Measurements from ENCODE around the gene CYTIP.

The CYTIP gene

DNA sequence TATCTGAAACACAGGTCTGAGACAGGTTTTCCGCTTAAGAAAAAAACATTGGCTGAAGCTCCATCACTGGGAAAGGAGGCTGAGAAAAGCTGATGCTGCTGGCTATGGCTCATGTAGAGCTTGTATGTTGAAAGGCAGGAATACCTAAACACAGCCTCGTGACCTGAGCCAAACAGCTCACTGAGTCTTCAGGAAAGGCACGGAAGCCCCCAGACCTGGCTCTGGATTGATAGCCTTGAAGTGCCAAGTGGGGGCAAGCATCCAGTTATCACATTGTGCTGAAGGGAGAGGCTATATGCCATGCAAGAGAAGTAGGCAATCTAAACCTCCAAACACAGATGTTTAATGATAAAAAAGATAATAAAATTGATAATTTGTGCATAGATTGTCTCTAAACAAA is 21.9 kb downstream of the CYTIP start:
- TF ChIP-seq FOXM1 (IDR thresholded peaks at IDR 0.05; ENCODE audit: borderline replicate concordance, low read depth): no peak
- no peak for TF ChIP-seq CREB1 (IDR thresholded peaks at IDR 0.05; ENCODE audit: low read depth)

DNA sequence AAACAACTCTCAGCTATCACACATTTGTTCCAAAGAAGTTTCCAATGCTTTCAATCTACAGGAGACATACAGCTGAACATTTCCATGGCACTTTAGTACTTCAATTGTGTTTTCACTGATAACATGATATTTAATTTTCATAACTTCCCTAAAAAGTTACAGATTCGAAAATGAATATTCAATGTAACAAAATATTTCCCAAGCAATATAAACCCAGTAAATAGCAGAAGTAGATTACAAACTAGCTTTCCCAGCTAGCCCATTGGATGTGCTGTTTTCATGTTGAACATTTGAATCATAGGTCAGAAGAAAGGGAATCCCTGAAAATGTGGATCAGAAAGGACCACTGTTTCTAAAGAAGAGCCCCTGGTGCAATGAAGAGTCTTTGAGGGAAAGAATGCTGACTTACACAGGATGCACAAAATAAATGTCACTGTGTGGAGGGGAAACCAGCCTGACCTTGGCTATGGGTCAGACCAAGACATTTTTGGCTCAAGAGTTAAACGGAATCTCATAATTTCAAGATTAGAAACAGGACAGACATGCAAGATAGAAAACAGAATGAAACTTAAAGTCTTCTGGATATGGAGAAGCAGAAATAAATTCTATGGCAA is 22.5 kb downstream of the CYTIP start:
- TF ChIP-seq TCF12 (IDR thresholded peaks at IDR 0.05; ENCODE audit: low read depth): no peak
- no peak for TF ChIP-seq EP300 (IDR thresholded peaks at IDR 0.05; ENCODE audit: borderline replicate concordance)
- TF ChIP-seq MAX (IDR thresholded peaks at IDR 0.05): no peak
- TF ChIP-seq, protein P1, sequence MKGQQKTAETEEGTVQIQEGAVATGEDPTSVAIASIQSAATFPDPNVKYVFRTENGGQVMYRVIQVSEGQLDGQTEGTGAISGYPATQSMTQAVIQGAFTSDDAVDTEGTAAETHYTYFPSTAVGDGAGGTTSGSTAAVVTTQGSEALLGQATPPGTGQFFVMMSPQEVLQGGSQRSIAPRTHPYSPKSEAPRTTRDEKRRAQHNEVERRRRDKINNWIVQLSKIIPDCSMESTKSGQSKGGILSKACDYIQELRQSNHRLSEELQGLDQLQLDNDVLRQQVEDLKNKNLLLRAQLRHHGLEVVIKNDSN (IDR thresholded peaks at IDR 0.05): no peak
- TF ChIP-seq TEAD4 (IDR thresholded peaks at IDR 0.05): no peak
- TF ChIP-seq RAD21 (IDR thresholded peaks at IDR 0.05; ENCODE audit: low read depth): no peak
- TF ChIP-seq, protein P2, sequence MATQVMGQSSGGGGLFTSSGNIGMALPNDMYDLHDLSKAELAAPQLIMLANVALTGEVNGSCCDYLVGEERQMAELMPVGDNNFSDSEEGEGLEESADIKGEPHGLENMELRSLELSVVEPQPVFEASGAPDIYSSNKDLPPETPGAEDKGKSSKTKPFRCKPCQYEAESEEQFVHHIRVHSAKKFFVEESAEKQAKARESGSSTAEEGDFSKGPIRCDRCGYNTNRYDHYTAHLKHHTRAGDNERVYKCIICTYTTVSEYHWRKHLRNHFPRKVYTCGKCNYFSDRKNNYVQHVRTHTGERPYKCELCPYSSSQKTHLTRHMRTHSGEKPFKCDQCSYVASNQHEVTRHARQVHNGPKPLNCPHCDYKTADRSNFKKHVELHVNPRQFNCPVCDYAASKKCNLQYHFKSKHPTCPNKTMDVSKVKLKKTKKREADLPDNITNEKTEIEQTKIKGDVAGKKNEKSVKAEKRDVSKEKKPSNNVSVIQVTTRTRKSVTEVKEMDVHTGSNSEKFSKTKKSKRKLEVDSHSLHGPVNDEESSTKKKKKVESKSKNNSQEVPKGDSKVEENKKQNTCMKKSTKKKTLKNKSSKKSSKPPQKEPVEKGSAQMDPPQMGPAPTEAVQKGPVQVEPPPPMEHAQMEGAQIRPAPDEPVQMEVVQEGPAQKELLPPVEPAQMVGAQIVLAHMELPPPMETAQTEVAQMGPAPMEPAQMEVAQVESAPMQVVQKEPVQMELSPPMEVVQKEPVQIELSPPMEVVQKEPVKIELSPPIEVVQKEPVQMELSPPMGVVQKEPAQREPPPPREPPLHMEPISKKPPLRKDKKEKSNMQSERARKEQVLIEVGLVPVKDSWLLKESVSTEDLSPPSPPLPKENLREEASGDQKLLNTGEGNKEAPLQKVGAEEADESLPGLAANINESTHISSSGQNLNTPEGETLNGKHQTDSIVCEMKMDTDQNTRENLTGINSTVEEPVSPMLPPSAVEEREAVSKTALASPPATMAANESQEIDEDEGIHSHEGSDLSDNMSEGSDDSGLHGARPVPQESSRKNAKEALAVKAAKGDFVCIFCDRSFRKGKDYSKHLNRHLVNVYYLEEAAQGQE (IDR thresholded peaks at IDR 0.05; ENCODE audit: low read depth): no peak
- no peak for TF ChIP-seq FOXM1 (IDR thresholded peaks at IDR 0.05; ENCODE audit: borderline replicate concordance, low read depth)
- TF ChIP-seq YY1 (IDR thresholded peaks at IDR 0.05; ENCODE audit: low read depth): no peak
- no peak for TF ChIP-seq NFIC (IDR thresholded peaks at IDR 0.05)
- TF ChIP-seq TAF1 (IDR thresholded peaks at IDR 0.05; ENCODE audit: low read depth): no peak
- TF ChIP-seq CEBPB (IDR thresholded peaks at IDR 0.05): no peak
- no peak for TF ChIP-seq ZBTB7A (IDR thresholded peaks at IDR 0.05; ENCODE audit: low read depth)
- TF ChIP-seq CREB1 (IDR thresholded peaks at IDR 0.05; ENCODE audit: low read depth): no peak
- no peak for TF ChIP-seq EGR1 (IDR thresholded peaks at IDR 0.05)

- no peak for TF ChIP-seq TAF1 (IDR thresholded peaks at IDR 0.05; ENCODE audit: low read depth)
- TF ChIP-seq EGR1 (IDR thresholded peaks at IDR 0.05): no peak
- TF ChIP-seq, protein P1 (IDR thresholded peaks at IDR 0.05): no peak
- TF ChIP-seq NFIC (IDR thresholded peaks at IDR 0.05): no peak
- no peak for TF ChIP-seq TCF12 (IDR thresholded peaks at IDR 0.05; ENCODE audit: low read depth)
- no peak for TF ChIP-seq TEAD4 (IDR thresholded peaks at IDR 0.05)
- no peak for TF ChIP-seq YY1 (IDR thresholded peaks at IDR 0.05; ENCODE audit: low read depth)
- TF ChIP-seq RAD21 (IDR thresholded peaks at IDR 0.05; ENCODE audit: low read depth): no peak
Measured at GRCh38 chr2:157420771-157421323, 23.0 kb downstream of the CYTIP start.

DNA sequence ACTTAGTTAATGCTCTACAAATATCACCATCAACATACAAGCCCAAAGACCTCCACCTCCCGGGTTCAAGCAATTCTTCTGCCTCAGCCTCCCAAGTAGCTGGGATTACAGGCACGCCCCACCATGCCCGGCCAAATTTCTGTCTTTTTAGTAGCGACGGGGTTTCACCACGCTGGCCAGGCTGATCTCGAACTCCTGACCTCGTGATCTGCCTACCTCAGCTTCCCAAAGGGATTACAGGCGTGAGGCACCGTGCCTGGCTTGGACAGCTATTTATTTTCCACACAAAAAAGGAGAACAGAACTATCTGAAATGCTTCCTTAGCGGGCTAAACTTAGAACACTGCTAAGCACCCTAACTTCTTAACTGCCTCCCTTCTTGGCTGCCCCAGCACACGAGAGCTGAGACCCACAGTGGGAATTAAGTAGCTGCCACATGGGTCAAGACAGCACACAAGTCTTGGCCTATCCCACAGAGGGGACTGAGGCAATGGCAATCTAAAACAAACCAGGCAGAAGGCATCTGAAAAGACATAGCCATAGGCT is 24.8 kb downstream of the CYTIP start:
- TF ChIP-seq TAF1 (IDR thresholded peaks at IDR 0.05; ENCODE audit: low read depth) (no peak), FOXM1 (IDR thresholded peaks at IDR 0.05; ENCODE audit: borderline replicate concordance, low read depth) (no peak), ZBTB7A (IDR thresholded peaks at IDR 0.05; ENCODE audit: low read depth) (no peak), MAX (IDR thresholded peaks at IDR 0.05) (no peak), RAD21 (IDR thresholded peaks at IDR 0.05; ENCODE audit: low read depth) (no peak), EP300 (IDR thresholded peaks at IDR 0.05; ENCODE audit: borderline replicate concordance) (no peak), EGR1 (IDR thresholded peaks at IDR 0.05) (no peak), TEAD4 (IDR thresholded peaks at IDR 0.05) (no peak), CREB1 (IDR thresholded peaks at IDR 0.05; ENCODE audit: low read depth) (no peak), TCF12 (IDR thresholded peaks at IDR 0.05; ENCODE audit: low read depth) (no peak), CEBPB (IDR thresholded peaks at IDR 0.05) (no peak), NFIC (IDR thresholded peaks at IDR 0.05) (no peak), YY1 (IDR thresholded peaks at IDR 0.05; ENCODE audit: low read depth) (no peak)
- TF ChIP-seq, protein P2 (IDR thresholded peaks at IDR 0.05; ENCODE audit: low read depth): no peak
- TF ChIP-seq, protein P1 (IDR thresholded peaks at IDR 0.05): no peak

GRCh38 chr2:157418239-157418641 is 25.6 kb downstream of the CYTIP start:
- TF ChIP-seq ZBTB7A (IDR thresholded peaks at IDR 0.05; ENCODE audit: low read depth): no peak
- no peak for TF ChIP-seq TCF12 (IDR thresholded peaks at IDR 0.05; ENCODE audit: low read depth)
- TF ChIP-seq MAX (IDR thresholded peaks at IDR 0.05): no peak
- TF ChIP-seq NFIC (IDR thresholded peaks at IDR 0.05): no peak
- no peak for TF ChIP-seq TEAD4 (IDR thresholded peaks at IDR 0.05)
- no peak for TF ChIP-seq YY1 (IDR thresholded peaks at IDR 0.05; ENCODE audit: low read depth)
- TF ChIP-seq CEBPB (IDR thresholded peaks at IDR 0.05): no peak
- no peak for TF ChIP-seq TAF1 (IDR thresholded peaks at IDR 0.05; ENCODE audit: low read depth)
- TF ChIP-seq, protein P1 (IDR thresholded peaks at IDR 0.05): no peak
- no peak for TF ChIP-seq RAD21 (IDR thresholded peaks at IDR 0.05; ENCODE audit: low read depth)
- TF ChIP-seq, protein P2 (IDR thresholded peaks at IDR 0.05; ENCODE audit: low read depth): no peak
- no peak for TF ChIP-seq FOXM1 (IDR thresholded peaks at IDR 0.05; ENCODE audit: borderline replicate concordance, low read depth)
- TF ChIP-seq CREB1 (IDR thresholded peaks at IDR 0.05; ENCODE audit: low read depth): no peak
- TF ChIP-seq EP300 (IDR thresholded peaks at IDR 0.05; ENCODE audit: borderline replicate concordance): no peak
- no peak for TF ChIP-seq EGR1 (IDR thresholded peaks at IDR 0.05)
